ENCODE data around the gene MAD1L1.

DNA sequence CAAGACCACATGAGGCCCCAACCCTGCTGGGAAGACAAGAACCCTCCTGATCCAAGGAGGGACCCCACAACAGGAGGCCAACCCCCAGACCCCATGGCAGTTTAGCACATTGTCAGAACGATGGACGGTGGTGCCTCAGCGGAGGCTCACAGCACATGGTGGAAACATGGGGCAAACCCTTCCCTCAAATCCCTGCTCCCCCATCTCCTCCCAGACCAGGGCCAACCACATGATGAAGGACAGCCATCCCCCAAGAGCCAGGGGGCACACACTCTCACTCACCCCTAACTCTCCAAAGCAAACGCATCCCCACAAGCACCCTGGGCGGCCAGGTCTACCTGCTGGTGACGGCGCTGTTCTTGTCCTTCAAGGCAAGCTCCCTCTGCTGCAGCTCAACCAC, 83.9 kb downstream of the MAD1L1 start:
- no peak for TF ChIP-seq EZH2 (conservative IDR thresholded peaks at IDR 0.05; ENCODE audit: low read depth, low read length)
- TF ChIP-seq, protein P1, sequence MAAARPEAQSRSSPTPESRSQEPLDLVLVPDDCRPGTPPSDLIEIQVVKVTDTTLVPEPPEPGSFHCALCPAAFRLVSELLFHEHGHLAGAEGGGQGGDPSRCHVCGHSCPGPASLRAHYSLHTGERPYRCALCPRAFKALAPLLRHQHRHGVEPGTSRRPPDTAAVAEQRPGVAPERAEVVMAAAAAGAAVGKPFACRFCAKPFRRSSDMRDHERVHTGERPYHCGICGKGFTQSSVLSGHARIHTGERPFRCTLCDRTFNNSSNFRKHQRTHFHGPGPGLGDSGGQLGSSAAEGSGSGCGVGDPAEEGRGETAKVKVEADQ (CRISPR knock-in tag; IDR thresholded peaks at IDR 0.05; ENCODE audit: borderline replicate concordance): no peak
- no peak for TF ChIP-seq ZNF263 (CRISPR knock-in tag; IDR thresholded peaks at IDR 0.05)
- TF ChIP-seq, protein P2, sequence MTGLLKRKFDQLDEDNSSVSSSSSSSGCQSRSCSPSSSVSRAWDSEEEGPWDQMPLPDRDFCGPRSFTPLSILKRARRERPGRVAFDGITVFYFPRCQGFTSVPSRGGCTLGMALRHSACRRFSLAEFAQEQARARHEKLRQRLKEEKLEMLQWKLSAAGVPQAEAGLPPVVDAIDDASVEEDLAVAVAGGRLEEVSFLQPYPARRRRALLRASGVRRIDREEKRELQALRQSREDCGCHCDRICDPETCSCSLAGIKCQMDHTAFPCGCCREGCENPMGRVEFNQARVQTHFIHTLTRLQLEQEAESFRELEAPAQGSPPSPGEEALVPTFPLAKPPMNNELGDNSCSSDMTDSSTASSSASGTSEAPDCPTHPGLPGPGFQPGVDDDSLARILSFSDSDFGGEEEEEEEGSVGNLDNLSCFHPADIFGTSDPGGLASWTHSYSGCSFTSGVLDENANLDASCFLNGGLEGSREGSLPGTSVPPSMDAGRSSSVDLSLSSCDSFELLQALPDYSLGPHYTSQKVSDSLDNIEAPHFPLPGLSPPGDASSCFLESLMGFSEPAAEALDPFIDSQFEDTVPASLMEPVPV (CRISPR knock-in tag; IDR thresholded peaks at IDR 0.05): no peak
- no peak for TF ChIP-seq NBN (conservative IDR thresholded peaks at IDR 0.05)

Data from HepG2 (cell line).